ENCODE results near the gene PTPRF.
"Not testable (repeated sequence)": the region's sequence is repeated elsewhere in the genome, so short reads cannot be mapped to it uniquely, and the experiment has no call there.

DNA sequence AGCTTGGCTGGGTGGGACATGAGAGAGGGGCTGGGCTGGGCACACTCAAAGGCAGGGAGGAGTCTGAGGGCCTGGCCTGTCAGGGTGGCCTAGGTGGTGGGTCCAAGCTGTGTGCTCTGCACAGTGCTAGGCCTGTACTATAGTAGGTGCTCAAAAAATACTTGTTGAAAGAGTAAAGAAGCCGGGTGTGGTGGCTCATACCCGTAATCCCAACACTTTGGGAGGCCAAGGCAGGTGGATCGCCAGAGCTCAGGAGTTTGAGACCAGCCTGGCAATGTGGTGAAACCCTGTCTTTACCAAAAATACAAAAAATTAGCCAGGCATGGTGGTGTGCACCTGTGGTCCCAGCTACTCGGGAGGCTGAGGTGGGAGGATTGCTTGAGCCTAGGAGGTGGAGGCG lies 18.7 kb downstream of the PTPRF start:
- TF ChIP-seq, protein P1, sequence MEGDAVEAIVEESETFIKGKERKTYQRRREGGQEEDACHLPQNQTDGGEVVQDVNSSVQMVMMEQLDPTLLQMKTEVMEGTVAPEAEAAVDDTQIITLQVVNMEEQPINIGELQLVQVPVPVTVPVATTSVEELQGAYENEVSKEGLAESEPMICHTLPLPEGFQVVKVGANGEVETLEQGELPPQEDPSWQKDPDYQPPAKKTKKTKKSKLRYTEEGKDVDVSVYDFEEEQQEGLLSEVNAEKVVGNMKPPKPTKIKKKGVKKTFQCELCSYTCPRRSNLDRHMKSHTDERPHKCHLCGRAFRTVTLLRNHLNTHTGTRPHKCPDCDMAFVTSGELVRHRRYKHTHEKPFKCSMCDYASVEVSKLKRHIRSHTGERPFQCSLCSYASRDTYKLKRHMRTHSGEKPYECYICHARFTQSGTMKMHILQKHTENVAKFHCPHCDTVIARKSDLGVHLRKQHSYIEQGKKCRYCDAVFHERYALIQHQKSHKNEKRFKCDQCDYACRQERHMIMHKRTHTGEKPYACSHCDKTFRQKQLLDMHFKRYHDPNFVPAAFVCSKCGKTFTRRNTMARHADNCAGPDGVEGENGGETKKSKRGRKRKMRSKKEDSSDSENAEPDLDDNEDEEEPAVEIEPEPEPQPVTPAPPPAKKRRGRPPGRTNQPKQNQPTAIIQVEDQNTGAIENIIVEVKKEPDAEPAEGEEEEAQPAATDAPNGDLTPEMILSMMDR (IDR thresholded peaks at IDR 0.05; ENCODE audit: low read depth, low read length), result not testable (repeated sequence)
- not testable (repeated sequence) for TF ChIP-seq POLR2A (IDR thresholded peaks at IDR 0.05; ENCODE audit: extremely low read depth, insufficient read length)
